Brain microvascular endothelial cell (primary cell): ENCODE measurements around the gene ARHGAP32.

Source experiments
- DNase-seq: peaks from one replicate; pipeline ENCODE4 v3.0.0-alpha.2; 2020
- H3K27ac ChIP-seq: fragments of 250-450 bp; sonication (Bioruptor Pico); 2 replicates; pipeline ENCODE4 v1.5.1; 2020; ENCODE audit warnings: mild to moderate bottlenecking, moderate library complexity
- H3K27me3 ChIP-seq: fragments of 250-450 bp; sonication (Bioruptor Pico); replicated peaks from 2 replicates; pipeline ENCODE4 v1.5.1; 2020; ENCODE audit warnings: mild to moderate bottlenecking
- H3K36me3 ChIP-seq: fragments of 250-450 bp; sonication (Bioruptor Pico); replicated peaks from 2 replicates; pipeline ENCODE4 v1.5.1; 2020; ENCODE audit warnings: mild to moderate bottlenecking
- H3K4me3 ChIP-seq: 2 replicates; pipeline ENCODE4 v1.5.1; 2011; ENCODE audit warnings: low read depth, mild to moderate bottlenecking, control low read depth, low read length, moderate library complexity
- in situ Hi-C: cut with HindIII; loops from 2 replicates; pipeline ENCODE4 v1.10.0; 2017; ENCODE audit warnings: low sequenced_read_pairs, low pct_ligation_motif_present
- TF ChIP-seq, protein P1 (sequence below): IDR thresholded peaks from 2 replicates; pipeline ENCODE4 v1.5.1; 2011; ENCODE audit warnings: low read depth, mild to moderate bottlenecking, moderate library complexity, low read length, control low read depth, inconsistent platforms; ENCODE audit errors: missing control alignments

ARHGAP32 gene

GRCh38 chr11:129055196-129055595, 136.9 kb downstream of the ARHGAP32 start:
- DNase-seq = no peak
- in situ Hi-C loops = no loop called here
- TF ChIP-seq, protein P1, sequence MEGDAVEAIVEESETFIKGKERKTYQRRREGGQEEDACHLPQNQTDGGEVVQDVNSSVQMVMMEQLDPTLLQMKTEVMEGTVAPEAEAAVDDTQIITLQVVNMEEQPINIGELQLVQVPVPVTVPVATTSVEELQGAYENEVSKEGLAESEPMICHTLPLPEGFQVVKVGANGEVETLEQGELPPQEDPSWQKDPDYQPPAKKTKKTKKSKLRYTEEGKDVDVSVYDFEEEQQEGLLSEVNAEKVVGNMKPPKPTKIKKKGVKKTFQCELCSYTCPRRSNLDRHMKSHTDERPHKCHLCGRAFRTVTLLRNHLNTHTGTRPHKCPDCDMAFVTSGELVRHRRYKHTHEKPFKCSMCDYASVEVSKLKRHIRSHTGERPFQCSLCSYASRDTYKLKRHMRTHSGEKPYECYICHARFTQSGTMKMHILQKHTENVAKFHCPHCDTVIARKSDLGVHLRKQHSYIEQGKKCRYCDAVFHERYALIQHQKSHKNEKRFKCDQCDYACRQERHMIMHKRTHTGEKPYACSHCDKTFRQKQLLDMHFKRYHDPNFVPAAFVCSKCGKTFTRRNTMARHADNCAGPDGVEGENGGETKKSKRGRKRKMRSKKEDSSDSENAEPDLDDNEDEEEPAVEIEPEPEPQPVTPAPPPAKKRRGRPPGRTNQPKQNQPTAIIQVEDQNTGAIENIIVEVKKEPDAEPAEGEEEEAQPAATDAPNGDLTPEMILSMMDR = no peak
- H3K36me3 ChIP-seq = no peaks in the 10 kb centered on the region
- no peaks in the 10 kb centered on the region for H3K27me3 ChIP-seq
- no peak overlapping the region for H3K4me3 ChIP-seq
- H3K27ac ChIP-seq = no peak overlapping the region

DNA sequence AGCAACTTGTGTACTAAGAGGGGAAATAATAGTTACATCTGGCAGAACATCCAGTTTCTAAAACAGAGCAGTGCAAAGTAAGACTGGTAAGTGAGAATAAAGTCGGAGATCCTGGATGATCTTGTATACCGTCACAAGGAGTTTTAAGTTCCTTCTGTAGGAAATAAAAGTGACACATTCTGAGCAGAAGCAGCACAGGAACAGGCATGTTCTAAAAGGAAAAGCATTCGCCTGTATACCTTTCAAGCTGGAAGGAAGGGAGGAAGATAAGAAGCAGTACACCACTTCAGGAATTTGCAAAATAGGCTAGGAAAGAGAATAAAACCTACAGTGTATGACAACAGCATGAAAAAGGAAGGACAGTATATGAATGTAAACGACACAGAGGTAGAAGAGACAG, 143.2 kb downstream of the ARHGAP32 start:
- Histone ChIP-seq H3K27me3 (no peaks in the 10 kb centered on the region), H3K27ac (no peak overlapping the region), H3K4me3 (no peak overlapping the region), H3K36me3 (no peaks in the 10 kb centered on the region)
- in situ Hi-C loops = no loop called here
- TF ChIP-seq, protein P1 = no peak
- DNase-seq = no peak

- TF ChIP-seq, protein P1 = no peak
- H3K27me3 ChIP-seq = no peaks in the 10 kb centered on the region
- in situ Hi-C loops = no loop called here
- no peaks in the 10 kb centered on the region for H3K36me3 ChIP-seq
- no peak overlapping the region for H3K4me3 ChIP-seq
- H3K27ac ChIP-seq = no peak overlapping the region
- DNase-seq = no peak
These were observed 147.0 kb downstream of the ARHGAP32 start for GRCh38 chr11:129045150-129045549.

DNA sequence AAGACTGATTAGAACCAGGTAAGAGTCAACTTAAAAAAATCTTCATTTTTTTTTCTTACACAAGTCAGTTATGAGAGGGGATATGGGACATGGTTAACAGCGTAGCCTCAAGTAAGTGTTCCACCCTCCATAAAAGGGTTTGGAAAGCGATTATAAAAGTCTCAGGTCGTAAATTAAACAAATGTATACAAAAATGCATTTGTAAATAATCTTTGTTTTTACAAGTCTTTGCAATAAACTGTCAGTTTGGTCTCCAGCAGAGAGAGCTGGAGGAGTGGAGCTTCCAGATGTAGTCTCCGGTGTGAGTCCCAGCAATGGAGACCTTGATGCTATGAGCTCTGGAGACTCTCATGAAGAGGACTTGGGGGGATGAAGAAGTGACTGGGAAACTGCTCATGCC, 149.6 kb downstream of the ARHGAP32 start:
- Histone ChIP-seq H3K27me3 (no peaks in the 10 kb centered on the region), H3K4me3 (no peak overlapping the region), H3K36me3 (no peaks in the 10 kb centered on the region), H3K27ac (no peak overlapping the region)
- no peak for DNase-seq
- TF ChIP-seq, protein P1 = no peak
- in situ Hi-C loops = no loop called here

DNA sequence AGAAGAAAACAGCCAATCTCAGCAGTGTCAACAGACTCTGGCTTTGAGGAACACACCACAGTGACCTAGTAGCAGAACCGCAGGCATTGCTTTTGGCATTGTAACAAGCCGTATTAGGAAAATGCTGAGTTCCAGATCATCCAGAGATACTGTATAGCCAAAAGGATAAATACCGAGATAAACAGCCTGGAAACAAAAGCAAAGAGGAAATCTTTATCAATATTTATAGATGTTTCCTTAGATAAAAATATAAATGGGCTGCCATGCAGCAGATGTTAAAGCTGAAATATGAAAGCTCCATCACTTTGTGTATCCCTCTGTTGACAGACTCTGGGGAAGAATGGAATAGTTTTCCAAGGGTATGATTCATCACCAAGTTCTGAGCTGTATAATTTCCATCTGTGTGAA, 150.5 kb downstream of the ARHGAP32 start:
- Histone ChIP-seq H3K4me3 (no peak overlapping the region), H3K27me3 (no peaks in the 10 kb centered on the region), H3K36me3 (no peaks in the 10 kb centered on the region), H3K27ac (no peak overlapping the region)
- TF ChIP-seq, protein P1 = no peak
- in situ Hi-C loops = no loop called here
- no peak for DNase-seq

DNA sequence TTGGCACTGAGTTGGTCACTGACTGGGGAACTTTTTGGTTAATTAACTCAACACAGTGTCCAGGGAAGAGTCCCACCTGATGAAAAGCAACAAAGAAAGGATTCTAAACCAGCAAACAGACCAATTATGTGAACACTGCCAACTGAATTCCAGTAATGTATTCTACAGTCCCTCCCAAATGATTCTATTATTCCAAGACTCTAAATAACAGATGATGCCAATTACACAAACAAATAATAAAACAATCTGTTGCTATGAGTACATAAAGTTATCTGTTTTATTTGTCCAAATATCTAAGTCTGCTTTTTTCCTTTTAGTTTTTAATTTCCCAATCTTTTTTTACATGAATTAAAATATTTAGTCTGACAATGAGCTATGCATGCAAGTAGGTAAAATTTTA, 151.2 kb downstream of the ARHGAP32 start:
- in situ Hi-C loops = no loop called here
- Histone ChIP-seq H3K4me3 (no peak overlapping the region), H3K27ac (no peak overlapping the region), H3K27me3 (no peaks in the 10 kb centered on the region), H3K36me3 (no peaks in the 10 kb centered on the region)
- DNase-seq = no peak
- TF ChIP-seq, protein P1 = no peak
